Ectodermal cell (in vitro differentiated cells): ENCODE data around the gene ACTN4.

Experiments
- H3K27ac ChIP-seq: 2 replicates; pipeline ENCODE4 v1.7.0; 2013; ENCODE audit warnings: mild to moderate bottlenecking, low read depth, low read length; ENCODE audit not compliant: insufficient read depth, poor library complexity, severe bottlenecking
- H3K27me3 ChIP-seq: 2 replicates; pipeline ENCODE4 v1.7.0; 2013; ENCODE audit warnings: mild to moderate bottlenecking, low read length; ENCODE audit not compliant: insufficient read depth, control insufficient read depth, poor library complexity, severe bottlenecking
- H3K36me3 ChIP-seq: one replicate; pipeline ENCODE4 v1.7.0; 2013; ENCODE audit warnings: low read length; ENCODE audit not compliant: control insufficient read depth, insufficient read depth
- H3K4me1 ChIP-seq: one replicate; pipeline ENCODE4 v1.7.0; 2013; ENCODE audit warnings: low read length; ENCODE audit not compliant: control insufficient read depth, insufficient read depth
- H3K4me3 ChIP-seq: 2 replicates; pipeline ENCODE4 v1.7.0; 2013; ENCODE audit warnings: low read depth, low read length, control low read depth; ENCODE audit not compliant: insufficient read depth
- H3K9me3 ChIP-seq: 2 replicates; pipeline ENCODE4 v1.7.0; 2013; ENCODE audit warnings: mild to moderate bottlenecking, low read length, moderate library complexity; ENCODE audit not compliant: control insufficient read depth
- WGBS, 2 experiments: methylation state at CpG; one replicate each; pipeline ENCODE4 v1.1.7; 2013; ENCODE audit warnings: missing lambda C conversion rate in 2 of 2; 5-methylcytosine and 5-hydroxymethylcytosine counted together

Gene ACTN4

GRCh38 chr19:38650172-38650775 lies 2.8 kb downstream of the ACTN4 start:
- Histone ChIP-seq H3K9me3 (no peaks in the 10 kb centered on the region), H3K27ac (no peak overlapping the region), H3K4me3 (peak overlapping the region; percentile 83), H3K4me1 (peaks cover 30% of the 10 kb centered on the region), H3K27me3 (no peaks in the 10 kb centered on the region), H3K36me3 (peaks cover 4% of the 10 kb centered on the region)
- 67 to 72% methylated on average over 5 to 8 of the region's 8 CpGs for WGBS, 2 experiments

- Histone ChIP-seq H3K9me3 (no peaks in the 10 kb centered on the region), H3K27ac (no peak overlapping the region), H3K27me3 (no peaks in the 10 kb centered on the region), H3K4me3 (no peak overlapping the region), H3K36me3 (peaks cover 4% of the 10 kb centered on the region), H3K4me1 (peaks cover 36% of the 10 kb centered on the region)
- 89 to 90% methylated on average over 12 of the region's 12 CpGs for WGBS, 2 experiments
These were observed 3.6 kb downstream of the ACTN4 start for GRCh38 chr19:38650911-38651584.

GRCh38 chr19:38653028-38653571 lies 5.7 kb downstream of the ACTN4 start:
- Histone ChIP-seq H3K4me1 (peaks cover 52% of the 10 kb centered on the region), H3K27me3 (no peaks in the 10 kb centered on the region), H3K36me3 (peaks cover 4% of the 10 kb centered on the region), H3K4me3 (no peak overlapping the region), H3K9me3 (no peaks in the 10 kb centered on the region), H3K27ac (no peak overlapping the region)
- WGBS, 2 experiments: 87 to 89% methylated on average over 7 of the region's 7 CpGs

DNA sequence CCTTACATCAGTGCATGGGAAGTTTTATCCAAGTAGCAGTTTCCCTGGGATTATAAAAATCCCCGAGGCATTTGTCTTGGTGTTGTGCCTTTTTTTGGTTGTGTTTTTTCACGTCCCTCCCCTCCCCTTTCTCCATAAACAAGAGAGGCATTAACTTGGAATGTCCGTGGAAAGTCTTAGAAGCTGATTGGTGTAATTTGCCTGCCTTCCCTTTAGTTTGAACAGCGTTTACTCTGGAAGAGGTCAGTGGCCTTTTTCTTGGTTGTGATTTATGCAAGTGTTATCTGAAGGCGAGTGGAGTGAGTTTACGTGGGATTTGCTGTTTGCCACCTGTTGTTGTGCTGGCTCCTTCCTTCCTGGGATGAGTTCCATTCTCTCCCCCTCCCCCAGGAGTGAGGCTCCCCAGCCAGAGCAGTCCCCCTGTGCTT lies 7.2 kb downstream of the ACTN4 start:
- Histone ChIP-seq H3K9me3 (no peaks in the 10 kb centered on the region), H3K4me3 (no peak overlapping the region), H3K4me1 (peaks cover 62% of the 10 kb centered on the region), H3K36me3 (peaks cover 4% of the 10 kb centered on the region), H3K27ac (peak overlapping the region; percentile 22), H3K27me3 (no peaks in the 10 kb centered on the region)
- 48 to 49% methylated on average over 6 of the region's 6 CpGs for WGBS, 2 experiments

DNA sequence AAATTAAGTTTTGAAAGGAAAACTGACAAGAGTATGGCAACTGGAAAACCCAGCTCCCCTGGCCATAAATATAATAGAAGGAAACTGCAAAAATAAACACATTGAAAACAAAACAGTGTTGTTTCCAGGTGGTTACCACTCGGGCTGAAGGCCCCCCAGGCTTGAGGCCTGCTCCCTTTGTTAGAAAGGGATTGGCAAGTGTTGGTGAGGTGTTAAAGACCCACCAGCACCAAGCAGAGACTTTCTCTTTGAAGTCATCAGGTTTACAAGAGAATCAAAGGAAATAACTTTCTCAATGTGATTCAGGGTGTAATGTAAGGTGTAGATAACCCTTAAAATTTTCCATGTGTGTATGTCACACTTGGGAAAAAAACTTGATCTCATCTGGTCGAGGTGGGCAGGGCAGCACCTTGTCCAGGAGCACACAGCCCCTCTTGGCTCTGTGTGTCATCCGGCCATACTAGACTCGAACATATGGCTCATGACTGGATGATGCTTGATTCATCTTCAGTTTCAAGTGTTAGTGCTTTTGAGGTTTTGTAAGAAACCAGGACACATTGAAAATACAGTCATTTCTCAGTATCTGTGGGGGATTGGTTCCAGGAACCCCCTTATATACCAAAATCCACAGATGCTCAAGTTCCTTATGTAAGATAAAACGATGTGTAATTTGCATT lies 7.8 kb downstream of the ACTN4 start:
- Histone ChIP-seq H3K27me3 (no peaks in the 10 kb centered on the region), H3K27ac (no peak overlapping the region), H3K36me3 (peaks cover 4% of the 10 kb centered on the region), H3K4me1 (peaks cover 55% of the 10 kb centered on the region), H3K9me3 (no peaks in the 10 kb centered on the region), H3K4me3 (no peak overlapping the region)
- WGBS, 2 experiments: 75 to 88% methylated on average over 5 of the region's 5 CpGs

DNA sequence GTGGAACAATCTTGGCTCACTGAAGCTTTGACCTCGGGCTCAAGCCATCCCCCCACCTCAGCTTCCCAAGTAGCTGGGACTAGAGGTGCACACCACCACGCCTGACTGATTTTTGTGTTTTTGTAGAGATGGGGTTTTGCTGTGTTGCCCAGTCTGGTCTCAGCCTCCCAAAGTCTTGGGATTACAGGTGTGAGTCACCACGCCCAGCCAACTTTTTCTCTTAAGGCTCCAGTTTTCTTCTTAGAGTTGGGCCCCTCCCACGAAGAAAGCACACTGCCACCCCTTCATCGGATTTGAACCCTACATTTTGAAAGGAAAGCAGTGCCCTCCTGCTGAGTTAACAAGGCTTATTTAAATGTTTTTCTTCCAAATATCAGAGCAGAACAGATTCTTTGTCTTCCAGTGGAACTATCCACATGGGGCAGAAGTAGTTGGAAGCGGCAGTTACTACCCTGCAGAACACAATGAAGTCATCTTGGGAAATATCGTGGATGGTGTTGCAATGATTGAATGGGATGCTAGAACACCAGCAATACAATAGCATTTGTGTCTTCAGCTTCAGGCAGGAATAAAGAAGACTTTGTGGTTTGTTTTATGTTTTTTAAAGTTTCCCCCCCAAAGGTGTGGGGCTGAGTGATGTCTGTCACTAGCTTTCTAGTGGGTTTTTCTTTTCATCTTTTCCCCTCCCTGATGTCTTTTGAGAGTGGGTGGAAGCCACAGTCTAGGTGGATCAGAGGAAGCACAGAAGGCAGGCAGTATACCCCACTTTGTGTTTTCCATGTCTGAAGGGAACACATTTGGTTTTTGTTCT lies 8.9 kb downstream of the ACTN4 start:
- peaks cover 47% of the 10 kb centered on the region for H3K4me1 ChIP-seq
- no peaks in the 10 kb centered on the region for H3K27me3 ChIP-seq
- H3K9me3 ChIP-seq: no peaks in the 10 kb centered on the region
- H3K36me3 ChIP-seq: peaks cover 4% of the 10 kb centered on the region
- no peak overlapping the region for H3K27ac ChIP-seq
- no peak overlapping the region for H3K4me3 ChIP-seq
- 79 to 88% methylated on average over 7 of the region's 7 CpGs for WGBS, 2 experiments

DNA sequence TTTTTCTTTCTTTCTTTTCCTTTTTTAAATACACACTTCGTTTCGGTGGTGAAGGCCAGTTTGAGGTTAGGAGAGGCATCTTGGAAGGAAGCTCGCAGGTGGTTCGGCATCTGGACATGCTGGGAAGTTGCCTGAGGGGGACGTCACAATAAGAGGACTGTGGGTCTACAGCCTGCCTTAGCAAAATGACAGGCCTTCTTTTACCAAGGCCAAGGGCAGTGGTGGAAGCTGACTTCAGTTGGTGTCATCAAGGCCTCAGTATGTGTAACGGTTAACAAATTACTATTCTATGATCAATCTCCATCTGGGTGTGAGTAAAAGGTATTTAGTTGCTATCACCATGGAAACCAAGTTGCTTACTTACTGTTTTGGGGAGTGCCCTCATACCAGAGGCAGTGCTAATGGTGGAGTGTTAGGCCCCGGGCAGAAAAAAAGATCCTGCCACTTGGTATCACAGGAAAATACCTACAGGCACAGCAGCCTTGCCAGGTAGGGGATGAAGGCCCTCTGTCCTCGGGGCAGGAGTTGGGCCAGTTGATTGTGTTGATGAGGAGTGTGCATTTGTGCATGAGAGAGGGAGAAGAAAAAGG lies 10.3 kb downstream of the ACTN4 start:
- Histone ChIP-seq H3K27me3 (no peaks in the 10 kb centered on the region), H3K4me3 (no peak overlapping the region), H3K4me1 (peaks cover 51% of the 10 kb centered on the region), H3K27ac (peak overlapping the region; percentile 20), H3K36me3 (peaks cover 4% of the 10 kb centered on the region), H3K9me3 (no peaks in the 10 kb centered on the region)
- 83% methylated on average over 7 to 8 of the region's 8 CpGs for WGBS, 2 experiments

DNA sequence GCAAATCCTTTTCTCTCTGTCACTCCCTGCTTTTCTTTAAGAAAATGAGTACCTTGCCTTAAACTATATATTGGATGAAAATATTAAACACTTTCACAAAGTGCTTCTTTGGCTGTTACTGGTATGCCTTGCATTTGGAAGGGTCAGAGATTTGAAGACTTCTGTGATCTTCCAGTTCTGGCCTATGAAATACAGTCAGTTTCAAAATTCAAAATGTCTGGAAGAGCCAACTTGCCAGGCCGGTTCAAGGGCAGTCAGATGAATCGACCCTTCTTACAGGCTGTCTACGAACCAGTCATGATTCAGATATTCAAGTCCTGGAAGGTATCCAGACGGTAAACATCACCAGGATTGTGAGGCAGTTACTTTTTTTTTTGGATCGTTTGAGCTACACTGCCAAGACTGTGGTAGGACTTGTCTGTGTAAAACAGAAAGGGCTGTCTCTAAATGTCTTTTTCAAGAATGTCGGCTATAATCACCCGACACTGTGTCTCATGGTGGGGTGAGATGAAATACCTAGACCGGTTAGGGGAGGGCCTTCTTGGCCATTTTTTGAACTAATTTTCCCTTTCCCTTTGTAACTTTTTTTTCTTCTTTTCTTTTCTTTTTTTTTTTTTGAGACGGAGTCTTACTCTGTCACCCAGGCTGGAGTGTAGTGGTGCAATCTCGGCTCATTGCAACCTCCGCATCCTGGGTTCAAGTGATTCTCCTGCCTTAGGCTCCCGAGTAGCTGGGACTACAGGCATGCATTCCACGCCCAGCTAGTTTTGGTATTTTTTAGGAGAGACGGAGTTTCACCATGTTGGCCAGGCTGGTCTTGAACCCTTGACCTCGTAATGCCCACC lies 11.2 kb downstream of the ACTN4 start:
- Histone ChIP-seq H3K4me3 (no peak overlapping the region), H3K4me1 (peaks cover 58% of the 10 kb centered on the region), H3K27ac (peak overlapping the region; percentile 38), H3K36me3 (peaks cover 4% of the 10 kb centered on the region), H3K9me3 (no peaks in the 10 kb centered on the region), H3K27me3 (no peaks in the 10 kb centered on the region)
- 93% methylated on average over 15 of the region's 15 CpGs for WGBS, 2 experiments

DNA sequence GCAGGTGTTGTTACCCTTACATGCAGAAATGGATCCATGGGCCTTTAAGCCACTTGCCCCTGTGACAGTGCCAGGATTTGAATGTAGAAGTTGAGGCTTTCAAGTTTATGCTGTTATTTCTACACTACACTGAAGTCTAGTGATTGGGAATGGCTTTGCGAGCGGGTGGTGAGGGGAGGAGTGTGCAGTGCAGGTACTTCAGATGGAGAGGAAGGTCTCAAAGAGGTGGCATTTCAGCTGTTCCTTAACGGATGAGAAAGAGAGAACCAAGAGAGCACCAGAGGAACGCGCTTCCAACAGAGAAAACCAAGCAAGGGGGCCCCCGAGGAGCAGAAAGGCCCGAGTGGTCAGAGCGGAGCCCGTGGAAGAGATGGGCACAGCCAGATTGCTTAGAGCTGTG lies 13.3 kb downstream of the ACTN4 start:
- H3K36me3 ChIP-seq: no peaks in the 10 kb centered on the region
- H3K4me1 ChIP-seq: peaks cover 67% of the 10 kb centered on the region
- H3K9me3 ChIP-seq: no peaks in the 10 kb centered on the region
- WGBS, 2 experiments: 91 to 94% methylated on average over 9 of the region's 9 CpGs
- no peaks in the 10 kb centered on the region for H3K27me3 ChIP-seq
- no peak overlapping the region for H3K4me3 ChIP-seq
- no peak overlapping the region for H3K27ac ChIP-seq
